ENCODE measurements around the gene ZNF628. TPM values are rescaled to one million over a fixed set of nuclear protein-coding genes. Genes with fewer than 3 reads are reported as not detected.

Gene ZNF628
- total and polyA plus RNA-seq, 2 of the 4 experiments (the other 2 are of a cell fraction): 0.18 to 1.9 TPM

GRCh38 chr19:55468054-55468393, 8.4 kb upstream of the ZNF628 start:
- Histone ChIP-seq H3K4me2 (ENCODE audit: low read depth, low read length) (peak overlapping the region; percentile 80), H3K36me3 (ENCODE audit: control insufficient read depth, insufficient read depth, low read length) (no peaks in the 10 kb centered on the region), H3K14ac (replicated peaks; ENCODE audit: low read depth, low read length) (peak overlapping the region; percentile 64; the same call in 1 of the 2 replicates), H3K23ac (ENCODE audit: low read depth, low read length) (no peak overlapping the region), H2BK5ac (ENCODE audit: low read depth, low read length, poor library complexity, severe bottlenecking) (no peak overlapping the region), H2BK20ac (ENCODE audit: low read depth, low read length) (no peak overlapping the region), H3K18ac (ENCODE audit: low read depth, low read length) (no peak overlapping the region), H3K9ac (ENCODE audit: low read depth, low read length) (no peak overlapping the region), H2AFZ (replicated peaks; ENCODE audit: low read length, poor library complexity) (peak overlapping the region; percentile 97), H3K56ac (ENCODE audit: extremely low read depth, insufficient read depth, low read length) (no peak overlapping the region), H2BK120ac (ENCODE audit: low read depth, low read length) (0 out of 2 replicates have a peak overlapping the region, but pooled peaks have one; percentile 55), H3K4me3 (ENCODE audit: insufficient read depth, low read depth, low read length) (no peak overlapping the region), H3K9me1 (ENCODE audit: insufficient read depth, low read length) (no peaks in the 10 kb centered on the region; the same call in 1 of the 2 replicates), H2BK15ac (ENCODE audit: low read depth, low read length) (0 out of 3 replicates have a peak overlapping the region, but pooled peaks have one; percentile 36), H2AK9ac (replicated peaks; ENCODE audit: low read depth, low read length, poor library complexity) (peak overlapping the region; percentile 95), H3K4ac (ENCODE audit: low read depth, low read length) (peak overlapping the region; percentile 25; the same call in 1 of the 2 replicates), H4K8ac (ENCODE audit: low read depth in 2 of 2, low read length in 2 of 2) (peak overlapping the region; percentile 47 to 86; a peak in 3 of 4 replicates), H3K27me3 (ENCODE audit: control insufficient read depth, insufficient read depth, low read length) (no peaks in the 10 kb centered on the region), H4K91ac (ENCODE audit: insufficient read depth, low read depth, low read length) (peak overlapping the region; percentile 23; the same call in 1 of the 2 replicates), H4K20me1 (ENCODE audit: insufficient read depth, low read length) (no peaks in the 10 kb centered on the region), H4K5ac (ENCODE audit: low read depth, low read length) (peak overlapping the region; percentile 65; the same call in 1 of the 2 replicates), H3K4me1 (ENCODE audit: control insufficient read depth, insufficient read depth, low read length) (peaks cover 8% of the 10 kb centered on the region), H3K9me3 (ENCODE audit: control insufficient read depth, insufficient read depth, low read length) (no peaks in the 10 kb centered on the region), H3K79me1 (ENCODE audit: low read depth in 1 of 2, low read length in 2 of 2) (no peaks in the 10 kb centered on the region), H3K27ac (ENCODE audit: insufficient read depth, low read length) (no peak overlapping the region), H2AK5ac (ENCODE audit: low read depth, low read length) (peak overlapping the region; percentile 24; the same call in 1 of the 2 replicates)
- DNase-seq (no peak), ATAC-seq (ENCODE audit: low read depth) (no peak)
- dilution Hi-C loops (cut with HindIII; ENCODE audit: low sequenced_read_pairs, unreplicated experiment) (no loop called here), intact Hi-C loops (cut with micrococcal nuclease) (no loop called here), in situ Hi-C loops (cut with MboI; ENCODE audit: low sequenced_read_pairs) (no loop called here)
- CTCF ChIA-PET: interaction anchor here (1.2 to 2.6 kb wide), 6 partner anchors 9 to 44 kb away, joined by 3 to 24 read pairs (median 5); partner anchors contain the start of gene ZNF628
- TF ChIP-seq POLR2A (IDR thresholded peaks at IDR 0.05; ENCODE audit: low read depth, low read length) (no peak), RCOR1 (IDR thresholded peaks at IDR 0.05; ENCODE audit: insufficient replicate concordance, low read length) (no peak), BHLHE40 (IDR thresholded peaks at IDR 0.05; ENCODE audit: low read depth, low read length) (no peak)
- BruUV-seq (replicated peaks): no TSS peak
- WGBS, 2 experiments (ENCODE audit: extremely low coverage in 2 of 2, insufficient read length in 1 of 2): no CpG with 5 or more reads among the region's 4 CpGs
- POLR2A ChIA-PET (ENCODE audit: unreplicated experiment): interaction anchor here (0.6 kb wide), 1 partner anchor 57 kb away, joined by 4 read pairs; no protein-coding TSS in a partner anchor
